WTC11 (cell line): ENCODE measurements around the gene LDLRAD4. TPM values are rescaled to one million over a fixed set of nuclear protein-coding genes. Genes with fewer than 3 reads are reported as not detected.

Experiments used
- ATAC-seq: fragments of 200-7000 bp; cut with Tn5 transposase; 2 replicates; pipeline ENCODE4 v1.10.0; 2021; ENCODE audit warnings: mild to moderate bottlenecking, moderate library complexity
- CTCF ChIA-PET: fragments of 300-600 bp; sonication (Branson Sonifier 250); formaldehyde crosslinking; loops from one replicate; lab custom pipeline; 2021; ENCODE audit warnings: antibody characterized with exemption; lab: Charles Lee
- POLR2A ChIA-PET: fragments of 350-600 bp; sonication (Branson Sonifier 250); formaldehyde crosslinking; loops from one replicate; lab custom pipeline; 2021; ENCODE audit warnings: antibody characterized with exemption; lab: Charles Lee
- DNase-seq: peaks from one replicate; pipeline ENCODE4 v3.0.0; 2021; ENCODE audit warnings: low spot score
- H3K27ac Mint-ChIP-seq: 2 replicates; pipeline ENCODE4 v1.8.0; 2021; ENCODE audit warnings: mixed read lengths
- H3K27me3 Mint-ChIP-seq: 2 replicates; pipeline ENCODE4 v1.8.0; 2021; ENCODE audit warnings: low read depth, mild to moderate bottlenecking, moderate library complexity, mixed read lengths
- H3K36me3 Mint-ChIP-seq: 2 replicates; pipeline ENCODE4 v1.8.0; 2021; ENCODE audit warnings: mixed read lengths
- H3K4me1 Mint-ChIP-seq: 2 replicates; pipeline ENCODE4 v1.8.0; 2022; ENCODE audit warnings: mixed read lengths
- H3K4me3 Mint-ChIP-seq: 2 replicates; pipeline ENCODE4 v1.8.0; 2021; ENCODE audit warnings: mild to moderate bottlenecking, moderate library complexity, mixed read lengths
- H3K9me3 Mint-ChIP-seq: 2 replicates; pipeline ENCODE4 v1.8.0; 2021; ENCODE audit warnings: mixed read lengths
- CBFB ChIP-seq: sonication (generic); formaldehyde crosslinking; IDR thresholded peaks from 2 replicates; pipeline ENCODE4 v1.8.1; 2022; ENCODE audit warnings: mild to moderate bottlenecking, low read depth, missing genetic modification reagents
- EMX1 ChIP-seq: fragments of 250-450 bp; sonication (Bioruptor Pico); IDR thresholded peaks from 2 replicates; pipeline ENCODE4 v1.8.0; 2021; ENCODE audit warnings: mild to moderate bottlenecking
- ESRRA ChIP-seq: sonication (generic); formaldehyde crosslinking; IDR thresholded peaks from 2 replicates; pipeline ENCODE4 v1.8.1; 2022; ENCODE audit warnings: mild to moderate bottlenecking, missing genetic modification reagents, borderline replicate concordance
- FOXP1 ChIP-seq: sonication (generic); formaldehyde crosslinking; IDR thresholded peaks from 2 replicates; pipeline ENCODE4 v1.8.0; 2022; ENCODE audit warnings: missing genetic modification reagents, mild to moderate bottlenecking, moderate library complexity, borderline replicate concordance
- GABPB1 ChIP-seq: sonication (generic); formaldehyde crosslinking; IDR thresholded peaks from 2 replicates; pipeline ENCODE4 v1.8.1; 2023; ENCODE audit warnings: mild to moderate bottlenecking, missing genetic modification reagents
- GRHL2 ChIP-seq: fragments of 250-450 bp; sonication (Bioruptor Pico); IDR thresholded peaks from 2 replicates; pipeline ENCODE4 v1.8.0; 2022; ENCODE audit warnings: mild to moderate bottlenecking, moderate library complexity; ENCODE audit not compliant: insufficient replicate concordance, severe bottlenecking
- GTF2I ChIP-seq: fragments of 250-450 bp; sonication (Bioruptor Pico); conservative IDR thresholded peaks from 2 replicates; pipeline ENCODE4 v1.4.0; 2021; ENCODE audit warnings: mild to moderate bottlenecking
- IRF2 ChIP-seq: sonication (generic); formaldehyde crosslinking; IDR thresholded peaks from 2 replicates; pipeline ENCODE4 v1.8.0; 2022; ENCODE audit warnings: low read depth, missing genetic modification reagents, borderline replicate concordance
- JUN ChIP-seq: sonication (generic); formaldehyde crosslinking; IDR thresholded peaks from 2 replicates; pipeline ENCODE4 v1.8.0; 2023; ENCODE audit warnings: mild to moderate bottlenecking, missing genetic modification reagents
- NFE2L1 ChIP-seq: sonication (generic); formaldehyde crosslinking; IDR thresholded peaks from 2 replicates; pipeline ENCODE4 v1.8.1; 2023; ENCODE audit warnings: missing genetic modification reagents
- NFYB ChIP-seq: sonication (generic); formaldehyde crosslinking; conservative IDR thresholded peaks from 2 replicates; pipeline ENCODE4 v1.8.0; 2022; ENCODE audit warnings: low read depth, missing genetic modification reagents
- RELA ChIP-seq: sonication (generic); formaldehyde crosslinking; IDR thresholded peaks from 2 replicates; pipeline ENCODE4 v1.8.1; 2022; ENCODE audit warnings: missing genetic modification reagents, mild to moderate bottlenecking, borderline replicate concordance
- SMAD4 ChIP-seq: sonication (generic); formaldehyde crosslinking; IDR thresholded peaks from 2 replicates; pipeline ENCODE4 v1.8.0; 2022; ENCODE audit warnings: mild to moderate bottlenecking, missing genetic modification reagents
- SP1 ChIP-seq: sonication (generic); formaldehyde crosslinking; conservative IDR thresholded peaks from 2 replicates; pipeline ENCODE4 v1.8.1; 2022; ENCODE audit warnings: missing genetic modification reagents
- TCF7 ChIP-seq: sonication (generic); formaldehyde crosslinking; IDR thresholded peaks from 2 replicates; pipeline ENCODE4 v1.8.0; 2022; ENCODE audit warnings: mild to moderate bottlenecking, low read depth, missing genetic modification reagents, moderate library complexity
- TEAD1 ChIP-seq: sonication (generic); formaldehyde crosslinking; IDR thresholded peaks from 2 replicates; pipeline ENCODE4 v1.8.0; 2022; ENCODE audit warnings: mild to moderate bottlenecking, missing genetic modification reagents
- ZBTB21 ChIP-seq: sonication (generic); formaldehyde crosslinking; IDR thresholded peaks from 2 replicates; pipeline ENCODE4 v1.8.1; 2023; ENCODE audit warnings: mild to moderate bottlenecking, missing genetic modification reagents, borderline replicate concordance
- ZNF121 ChIP-seq: sonication (generic); formaldehyde crosslinking; IDR thresholded peaks from 2 replicates; pipeline ENCODE4 v1.8.0; 2023; ENCODE audit warnings: missing genetic modification reagents
- ZNF138 ChIP-seq: sonication (generic); formaldehyde crosslinking; conservative IDR thresholded peaks from 2 replicates; pipeline ENCODE4 v1.8.1; 2022; ENCODE audit warnings: mild to moderate bottlenecking, moderate library complexity, missing genetic modification reagents
- ZNF416 ChIP-seq: fragments of 250-450 bp; sonication (Bioruptor Pico); IDR thresholded peaks from 2 replicates; pipeline ENCODE4 v1.9.0; 2021; ENCODE audit warnings: mild to moderate bottlenecking, inconsistent platforms
- total RNA-seq: library from RNA; stranded (reverse); gene quantifications from 3 replicates; pipeline ENCODE4 v1.2.3, GENCODE V29; 2021
- TF ChIP-seq, protein P1 (sequence below): sonication (generic); formaldehyde crosslinking; IDR thresholded peaks from 2 replicates; pipeline ENCODE4 v1.8.1; 2023; ENCODE audit warnings: mild to moderate bottlenecking, missing genetic modification reagents
- TF ChIP-seq, protein P2 (sequence below): sonication (generic); formaldehyde crosslinking; conservative IDR thresholded peaks from 2 replicates; pipeline ENCODE4 v1.8.1; 2023; ENCODE audit warnings: mild to moderate bottlenecking, low read depth, missing genetic modification reagents, moderate library complexity
- TF ChIP-seq, protein P3 (sequence below): sonication (generic); formaldehyde crosslinking; IDR thresholded peaks from 2 replicates; pipeline ENCODE4 v1.8.1; 2023; ENCODE audit warnings: mild to moderate bottlenecking, missing genetic modification reagents
- TF ChIP-seq, protein P4 (sequence below): sonication (generic); formaldehyde crosslinking; IDR thresholded peaks from 2 replicates; pipeline ENCODE4 v1.8.0; 2022; ENCODE audit warnings: missing genetic modification reagents
- TF ChIP-seq, protein P5 (sequence below): fragments of 250-450 bp; sonication (Bioruptor Pico); IDR thresholded peaks from 2 replicates; pipeline ENCODE4 v1.9.0; 2021; ENCODE audit warnings: moderate library complexity, mild to moderate bottlenecking, inconsistent platforms, borderline replicate concordance

LDLRAD4 gene
- total RNA-seq, 1 experiment from 2014 or later, result 6.2 TPM

DNA sequence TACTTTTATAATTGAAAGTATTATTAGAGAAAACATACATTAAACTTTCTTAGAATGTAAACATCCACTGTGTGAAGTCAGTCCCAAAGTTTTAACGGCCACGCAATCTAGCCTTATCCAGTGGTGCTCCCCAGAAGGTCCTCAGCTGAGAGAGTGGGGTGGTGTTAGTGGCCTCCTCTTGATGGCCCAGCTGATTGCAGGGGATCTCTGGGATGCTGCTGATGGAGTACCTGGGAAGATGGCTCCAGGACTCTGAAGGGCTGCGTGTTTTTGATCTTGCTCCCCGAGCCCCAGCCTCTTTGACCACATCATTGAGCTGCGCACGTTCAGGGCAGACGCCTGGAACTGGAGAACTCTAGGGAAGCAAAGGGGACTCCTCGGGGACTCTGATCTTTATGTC is 326.4 kb downstream of the LDLRAD4 start:
- DNase-seq (no peak), ATAC-seq (no peak)
- Mint-ChIP-seq H3K27ac (no peak overlapping the region), H3K36me3 (no peaks in the 10 kb centered on the region), H3K4me3 (no peak overlapping the region), H3K4me1 (peaks cover 7% of the 10 kb centered on the region), H3K27me3 (no peaks in the 10 kb centered on the region), H3K9me3 (peaks cover 4% of the 10 kb centered on the region; the same call in 1 of the 2 replicates)
- ChIA-PET POLR2A (interaction anchor here (1.3 kb wide), 1 partner anchor 67 kb away, joined by 3 read pairs; no protein-coding TSS in a partner anchor), CTCF (interaction anchor here (0.6 to 1.4 kb wide), 5 partner anchors 12 to 385 kb away, joined by 3 to 4 read pairs (median 4); no protein-coding TSS in a partner anchor)
- TF ChIP-seq ZBTB21 (CRISPR knock-in tag) (no peak), CBFB (CRISPR knock-in tag) (no peak), ZNF121 (no peak), EMX1 (no peak), NFE2L1 (no peak), GRHL2 (CRISPR knock-in tag) (no peak), JUN (CRISPR knock-in tag) (no peak), TEAD1 (CRISPR knock-in tag) (no peak), SMAD4 (CRISPR knock-in tag) (no peak), GABPB1 (CRISPR knock-in tag) (no peak), FOXP1 (CRISPR knock-in tag) (no peak)
- TF ChIP-seq, protein P1, sequence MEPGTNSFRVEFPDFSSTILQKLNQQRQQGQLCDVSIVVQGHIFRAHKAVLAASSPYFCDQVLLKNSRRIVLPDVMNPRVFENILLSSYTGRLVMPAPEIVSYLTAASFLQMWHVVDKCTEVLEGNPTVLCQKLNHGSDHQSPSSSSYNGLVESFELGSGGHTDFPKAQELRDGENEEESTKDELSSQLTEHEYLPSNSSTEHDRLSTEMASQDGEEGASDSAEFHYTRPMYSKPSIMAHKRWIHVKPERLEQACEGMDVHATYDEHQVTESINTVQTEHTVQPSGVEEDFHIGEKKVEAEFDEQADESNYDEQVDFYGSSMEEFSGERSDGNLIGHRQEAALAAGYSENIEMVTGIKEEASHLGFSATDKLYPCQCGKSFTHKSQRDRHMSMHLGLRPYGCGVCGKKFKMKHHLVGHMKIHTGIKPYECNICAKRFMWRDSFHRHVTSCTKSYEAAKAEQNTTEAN (CRISPR knock-in tag), result no peak
- TF ChIP-seq, protein P2, sequence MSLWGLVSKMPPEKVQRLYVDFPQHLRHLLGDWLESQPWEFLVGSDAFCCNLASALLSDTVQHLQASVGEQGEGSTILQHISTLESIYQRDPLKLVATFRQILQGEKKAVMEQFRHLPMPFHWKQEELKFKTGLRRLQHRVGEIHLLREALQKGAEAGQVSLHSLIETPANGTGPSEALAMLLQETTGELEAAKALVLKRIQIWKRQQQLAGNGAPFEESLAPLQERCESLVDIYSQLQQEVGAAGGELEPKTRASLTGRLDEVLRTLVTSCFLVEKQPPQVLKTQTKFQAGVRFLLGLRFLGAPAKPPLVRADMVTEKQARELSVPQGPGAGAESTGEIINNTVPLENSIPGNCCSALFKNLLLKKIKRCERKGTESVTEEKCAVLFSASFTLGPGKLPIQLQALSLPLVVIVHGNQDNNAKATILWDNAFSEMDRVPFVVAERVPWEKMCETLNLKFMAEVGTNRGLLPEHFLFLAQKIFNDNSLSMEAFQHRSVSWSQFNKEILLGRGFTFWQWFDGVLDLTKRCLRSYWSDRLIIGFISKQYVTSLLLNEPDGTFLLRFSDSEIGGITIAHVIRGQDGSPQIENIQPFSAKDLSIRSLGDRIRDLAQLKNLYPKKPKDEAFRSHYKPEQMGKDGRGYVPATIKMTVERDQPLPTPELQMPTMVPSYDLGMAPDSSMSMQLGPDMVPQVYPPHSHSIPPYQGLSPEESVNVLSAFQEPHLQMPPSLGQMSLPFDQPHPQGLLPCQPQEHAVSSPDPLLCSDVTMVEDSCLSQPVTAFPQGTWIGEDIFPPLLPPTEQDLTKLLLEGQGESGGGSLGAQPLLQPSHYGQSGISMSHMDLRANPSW, result no peak
- TF ChIP-seq, protein P3, sequence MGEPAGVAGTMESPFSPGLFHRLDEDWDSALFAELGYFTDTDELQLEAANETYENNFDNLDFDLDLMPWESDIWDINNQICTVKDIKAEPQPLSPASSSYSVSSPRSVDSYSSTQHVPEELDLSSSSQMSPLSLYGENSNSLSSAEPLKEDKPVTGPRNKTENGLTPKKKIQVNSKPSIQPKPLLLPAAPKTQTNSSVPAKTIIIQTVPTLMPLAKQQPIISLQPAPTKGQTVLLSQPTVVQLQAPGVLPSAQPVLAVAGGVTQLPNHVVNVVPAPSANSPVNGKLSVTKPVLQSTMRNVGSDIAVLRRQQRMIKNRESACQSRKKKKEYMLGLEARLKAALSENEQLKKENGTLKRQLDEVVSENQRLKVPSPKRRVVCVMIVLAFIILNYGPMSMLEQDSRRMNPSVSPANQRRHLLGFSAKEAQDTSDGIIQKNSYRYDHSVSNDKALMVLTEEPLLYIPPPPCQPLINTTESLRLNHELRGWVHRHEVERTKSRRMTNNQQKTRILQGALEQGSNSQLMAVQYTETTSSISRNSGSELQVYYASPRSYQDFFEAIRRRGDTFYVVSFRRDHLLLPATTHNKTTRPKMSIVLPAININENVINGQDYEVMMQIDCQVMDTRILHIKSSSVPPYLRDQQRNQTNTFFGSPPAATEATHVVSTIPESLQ (CRISPR knock-in tag), result no peak

DNA sequence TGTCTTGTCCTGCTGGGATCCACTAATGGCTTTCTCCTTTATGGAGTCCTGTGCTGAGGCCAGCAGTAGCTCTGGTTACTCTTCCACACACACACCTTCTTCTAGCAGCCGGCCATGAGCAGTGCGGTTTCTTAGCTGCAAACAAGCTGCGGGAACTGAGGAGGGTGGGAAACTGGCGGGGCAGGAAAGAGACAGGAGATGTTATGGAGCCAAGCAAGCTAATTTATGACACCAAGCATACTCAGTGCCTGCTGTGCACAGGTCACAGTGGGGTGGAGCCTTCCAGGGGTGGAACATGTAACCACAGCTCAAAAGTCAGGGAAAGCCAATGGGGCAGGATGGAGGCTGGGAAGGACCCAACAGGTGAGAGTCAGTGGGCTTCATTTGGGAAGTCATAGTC is 327.0 kb downstream of the LDLRAD4 start:
- ATAC-seq (no peak), DNase-seq (no peak)
- no peak overlapping the region for H3K27ac Mint-ChIP-seq
- peaks cover under 1% of the 10 kb centered on the region for H3K4me1 Mint-ChIP-seq
- no peaks in the 10 kb centered on the region for H3K27me3 Mint-ChIP-seq
- H3K36me3 Mint-ChIP-seq, result no peaks in the 10 kb centered on the region
- H3K4me3 Mint-ChIP-seq, result no peak overlapping the region
- ChIA-PET POLR2A (interaction anchor here (1.3 kb wide), 1 partner anchor 67 kb away, joined by 3 read pairs; no protein-coding TSS in a partner anchor), CTCF (interaction anchor here (0.9 to 1.4 kb wide), 2 partner anchors 12 to 386 kb away, joined by 4 read pairs; no protein-coding TSS in a partner anchor)
- peaks cover 4% of the 10 kb centered on the region; the same call in 1 of the 2 replicates for H3K9me3 Mint-ChIP-seq
- no peak for TF ChIP-seq GTF2I
- no peak for TF ChIP-seq ZNF138 (CRISPR knock-in tag)
- no peak for TF ChIP-seq RELA (CRISPR knock-in tag)
- TF ChIP-seq, protein P4, sequence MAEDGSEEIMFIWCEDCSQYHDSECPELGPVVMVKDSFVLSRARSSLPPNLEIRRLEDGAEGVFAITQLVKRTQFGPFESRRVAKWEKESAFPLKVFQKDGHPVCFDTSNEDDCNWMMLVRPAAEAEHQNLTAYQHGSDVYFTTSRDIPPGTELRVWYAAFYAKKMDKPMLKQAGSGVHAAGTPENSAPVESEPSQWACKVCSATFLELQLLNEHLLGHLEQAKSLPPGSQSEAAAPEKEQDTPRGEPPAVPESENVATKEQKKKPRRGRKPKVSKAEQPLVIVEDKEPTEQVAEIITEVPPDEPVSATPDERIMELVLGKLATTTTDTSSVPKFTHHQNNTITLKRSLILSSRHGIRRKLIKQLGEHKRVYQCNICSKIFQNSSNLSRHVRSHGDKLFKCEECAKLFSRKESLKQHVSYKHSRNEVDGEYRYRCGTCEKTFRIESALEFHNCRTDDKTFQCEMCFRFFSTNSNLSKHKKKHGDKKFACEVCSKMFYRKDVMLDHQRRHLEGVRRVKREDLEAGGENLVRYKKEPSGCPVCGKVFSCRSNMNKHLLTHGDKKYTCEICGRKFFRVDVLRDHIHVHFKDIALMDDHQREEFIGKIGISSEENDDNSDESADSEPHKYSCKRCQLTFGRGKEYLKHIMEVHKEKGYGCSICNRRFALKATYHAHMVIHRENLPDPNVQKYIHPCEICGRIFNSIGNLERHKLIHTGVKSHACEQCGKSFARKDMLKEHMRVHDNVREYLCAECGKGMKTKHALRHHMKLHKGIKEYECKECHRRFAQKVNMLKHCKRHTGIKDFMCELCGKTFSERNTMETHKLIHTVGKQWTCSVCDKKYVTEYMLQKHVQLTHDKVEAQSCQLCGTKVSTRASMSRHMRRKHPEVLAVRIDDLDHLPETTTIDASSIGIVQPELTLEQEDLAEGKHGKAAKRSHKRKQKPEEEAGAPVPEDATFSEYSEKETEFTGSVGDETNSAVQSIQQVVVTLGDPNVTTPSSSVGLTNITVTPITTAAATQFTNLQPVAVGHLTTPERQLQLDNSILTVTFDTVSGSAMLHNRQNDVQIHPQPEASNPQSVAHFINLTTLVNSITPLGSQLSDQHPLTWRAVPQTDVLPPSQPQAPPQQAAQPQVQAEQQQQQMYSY, result no peak
- no peak for TF ChIP-seq ESRRA (CRISPR knock-in tag)
- TF ChIP-seq ZNF416 (CRISPR knock-in tag), result no peak
- TF ChIP-seq TCF7 (CRISPR knock-in tag), result no peak
- no peak for TF ChIP-seq JUN (CRISPR knock-in tag)
- TF ChIP-seq, protein P5, sequence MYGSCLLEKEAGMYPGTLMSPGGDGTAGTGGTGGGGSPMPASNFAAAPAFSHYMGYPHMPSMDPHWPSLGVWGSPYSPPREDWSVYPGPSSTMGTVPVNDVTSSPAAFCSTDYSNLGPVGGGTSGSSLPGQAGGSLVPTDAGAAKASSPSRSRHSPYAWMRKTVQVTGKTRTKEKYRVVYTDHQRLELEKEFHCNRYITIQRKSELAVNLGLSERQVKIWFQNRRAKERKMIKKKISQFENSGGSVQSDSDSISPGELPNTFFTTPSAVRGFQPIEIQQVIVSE (CRISPR knock-in tag), result no peak
- TF ChIP-seq, protein P3 (CRISPR knock-in tag), result no peak
- TF ChIP-seq NFYB, result no peak
- no peak for TF ChIP-seq IRF2 (CRISPR knock-in tag)
- TF ChIP-seq SP1 (CRISPR knock-in tag), result no peak
